GM13976 (cell line): Measurements from ENCODE around the gene THEMIS2.

ENCODE experiments used
- DNase-seq: peaks from one replicate; pipeline ENCODE4 v3.0.0; 2012; ENCODE audit warnings: low spot score
- CTCF ChIP-seq: IDR thresholded peaks from 2 replicates; pipeline ENCODE4 v1.5.1; 2012; ENCODE audit warnings: borderline replicate concordance, mild to moderate bottlenecking; ENCODE audit not compliant: insufficient read depth; ENCODE audit errors: extremely low read depth, missing control alignments, control extremely low read depth
- in situ Hi-C: fragments of 300-500 bp; cut with MboI; formaldehyde crosslinking; loops from one replicate; pipeline ENCODE4 v1.12.0; 2022; ENCODE audit warnings: low sequenced_read_pairs, mixed read lengths, inconsistent platforms; ENCODE audit not compliant: unreplicated experiment

THEMIS2 gene

GRCh38 chr1:27894521-27894920 lies 22.2 kb downstream of the THEMIS2 start:
- in situ Hi-C loops, result no loop called here
- no peak for TF ChIP-seq CTCF
- no peak for DNase-seq

GRCh38 chr1:27906759-27907158 lies 34.4 kb downstream of the THEMIS2 start:
- no peak for TF ChIP-seq CTCF
- in situ Hi-C loops, result no loop called here
- DNase-seq, result no peak

DNA sequence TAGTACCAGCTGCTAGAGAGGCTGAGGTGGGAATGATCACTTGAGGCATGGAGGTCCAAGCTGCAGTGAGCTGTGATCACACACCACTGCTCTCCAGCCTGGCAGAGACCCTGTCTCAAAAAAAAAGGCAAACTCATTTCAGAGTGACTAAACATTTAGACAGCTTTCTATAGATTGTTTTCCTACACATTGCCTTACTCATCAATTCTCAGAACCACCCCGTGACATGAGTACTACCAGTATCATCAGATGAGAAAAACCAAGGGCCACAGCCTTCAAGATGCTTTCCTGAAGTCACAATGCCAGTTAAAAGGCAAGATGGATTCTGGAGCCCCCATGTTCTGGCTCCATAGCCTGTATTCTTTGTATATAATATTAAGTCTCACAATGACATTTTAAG lies 40.1 kb downstream of the THEMIS2 start:
- no peak for TF ChIP-seq CTCF
- DNase-seq, result no peak
- in situ Hi-C loops, result no loop called here

DNA sequence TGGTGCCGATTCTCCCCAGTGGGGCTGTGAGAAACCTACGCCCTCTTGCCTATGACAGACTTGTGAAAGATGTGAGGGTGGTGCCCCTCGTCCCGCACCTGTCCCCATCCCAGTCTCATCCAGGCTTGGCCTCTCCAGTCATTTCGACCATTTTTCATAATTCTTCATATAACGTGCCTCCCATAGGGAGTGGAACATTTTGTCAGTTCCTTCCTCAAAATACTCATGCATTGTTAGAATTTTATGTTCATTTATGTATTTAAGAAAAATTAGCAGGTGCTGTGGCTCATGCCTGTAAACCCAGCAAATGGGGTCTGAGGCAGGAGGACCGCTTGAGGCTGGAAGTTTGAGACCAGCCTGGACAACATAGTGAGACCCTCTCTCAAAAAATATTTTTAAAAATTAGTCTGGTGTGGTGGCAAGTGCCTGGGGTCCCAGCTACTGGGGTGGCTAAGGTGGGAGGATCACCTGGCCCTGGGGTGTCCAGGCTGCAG lies 42.8 kb downstream of the THEMIS2 start:
- no peak for DNase-seq
- TF ChIP-seq CTCF, result no peak
- in situ Hi-C loops, result no loop called here

GRCh38 chr1:27922272-27922671 lies 49.9 kb downstream of the THEMIS2 start:
- DNase-seq, result no peak
- no peak for TF ChIP-seq CTCF
- in situ Hi-C loops, result no loop called here

DNA sequence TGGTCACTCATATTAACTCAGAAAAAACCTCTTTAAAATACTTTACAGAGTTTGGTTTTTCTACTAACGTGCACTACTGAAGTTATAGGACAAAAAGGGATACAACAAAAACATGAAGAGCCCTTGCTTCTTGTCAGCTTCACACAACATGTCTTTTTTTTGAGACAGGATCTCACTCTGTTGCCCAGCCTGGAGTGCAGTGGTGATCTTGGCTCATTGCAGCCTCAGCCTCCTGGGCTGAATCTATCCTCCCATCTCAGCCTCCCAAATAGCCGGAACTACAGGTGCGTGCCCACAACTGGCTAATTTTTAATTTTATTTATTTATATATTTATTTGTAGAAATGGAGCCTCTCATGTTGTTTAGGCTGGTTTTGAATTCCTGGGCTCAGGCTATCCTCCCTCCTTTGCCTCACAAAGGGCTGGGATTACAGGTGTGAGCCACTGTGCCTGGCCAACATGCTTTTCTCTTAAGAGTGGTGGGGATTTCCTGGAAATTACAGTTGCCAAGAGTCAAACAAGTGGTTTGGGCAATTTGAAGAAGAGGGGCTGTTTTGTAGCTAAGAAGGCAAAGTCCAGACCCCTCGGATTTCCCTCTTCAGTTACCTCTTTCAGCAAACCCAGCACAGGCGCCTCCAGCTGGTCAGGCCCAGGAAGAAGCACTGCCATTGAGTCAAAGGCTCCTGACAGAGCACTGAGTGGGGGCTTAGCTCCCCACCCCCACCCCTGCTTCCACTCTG lies 56.0 kb downstream of the THEMIS2 start:
- in situ Hi-C loops, result no loop called here
- no peak for TF ChIP-seq CTCF
- no peak for DNase-seq

- TF ChIP-seq CTCF, result no peak
- in situ Hi-C loops, result no loop called here
- no peak for DNase-seq
These were observed 58.8 kb downstream of the THEMIS2 start for GRCh38 chr1:27931184-27931583.
